H1 (cell line): ENCODE results near the gene SLC4A11. TPM values are rescaled to one million over a fixed set of nuclear protein-coding genes. Genes with fewer than 3 reads are reported as not detected.

ENCODE experiments used
- CTCF ChIA-PET: fragments of 300-600 bp; sonication (Branson Sonifier 250); formaldehyde crosslinking; loops from one replicate; lab custom pipeline; 2021; ENCODE audit not compliant: partially characterized antibody; lab: Charles Lee
- POLR2A ChIA-PET: fragments of 300-600 bp; sonication (Branson Sonifier 250); formaldehyde crosslinking; loops from one replicate; lab custom pipeline; 2021; ENCODE audit warnings: inconsistent platforms; ENCODE audit not compliant: partially characterized antibody; lab: Charles Lee
- DNase-seq, 2 experiments: peaks; one replicate each; pipeline versions ENCODE4 v3.0.0 to v3.0.0-alpha.2; 2010 to 2022; ENCODE audit warnings: low spot score in 2 of 2, low read depth in 1 of 2, mixed read lengths in 1 of 2
- FAIRE-seq: peaks from 2 replicates; lab custom pipeline; 2011; peaks lifted over from hg19 to GRCh38; lab: Jason Lieb, UNC
- H2AFZ ChIP-seq: 2 replicates; pipeline ENCODE4 v1.8.1; 2012; ENCODE audit warnings: low read length, inconsistent platforms
- H2AK5ac ChIP-seq: 2 replicates; pipeline ENCODE4 v1.6.1; 2013; ENCODE audit warnings: low read depth, low read length
- H2BK120ac ChIP-seq: replicated peaks from 2 replicates; pipeline ENCODE3; 2013; ENCODE audit warnings: low read depth, low read length, inconsistent platforms
- H2BK12ac ChIP-seq: 2 replicates; pipeline ENCODE4 v1.6.1; 2013; ENCODE audit warnings: low read depth, low read length
- H2BK15ac ChIP-seq: 2 replicates; pipeline ENCODE4 v1.6.1; 2013; ENCODE audit warnings: low read length
- H2BK20ac ChIP-seq: 2 replicates; pipeline ENCODE4 v1.6.1; 2013; ENCODE audit warnings: low read length
- H2BK5ac ChIP-seq: 2 replicates; pipeline ENCODE4 v1.6.1; 2013; ENCODE audit warnings: low read depth, low read length
- H3K14ac ChIP-seq: 2 replicates; pipeline ENCODE4 v1.6.1; 2013; ENCODE audit warnings: inconsistent platforms; ENCODE audit not compliant: insufficient read length
- H3K18ac ChIP-seq: 2 replicates; pipeline ENCODE4 v1.6.1; 2013; ENCODE audit warnings: low read length; ENCODE audit errors: extremely low read depth
- H3K23ac ChIP-seq: 2 replicates; pipeline ENCODE4 v1.6.1; 2013; ENCODE audit warnings: inconsistent platforms; ENCODE audit not compliant: insufficient read length
- H3K23me2 ChIP-seq: 2 replicates; pipeline ENCODE4 v1.6.1; 2013; ENCODE audit warnings: low read depth, low read length
- H3K27ac ChIP-seq: 2 replicates; pipeline ENCODE4 v1.6.1; 2011; ENCODE audit warnings: low read depth, low read length, inconsistent platforms
- H3K27me3 ChIP-seq, 4 experiments: replicated peaks in 1 of 4; 1 replicate in 1 of 4; 2 replicates in 3 of 4; pipeline versions ENCODE4 v1.6.1 to v1.8.1; 2011 to 2013; ENCODE audit warnings: low read length in 3 of 4, mild to moderate bottlenecking in 3 of 4, inconsistent platforms in 2 of 4, mixed read lengths in 2 of 4, moderate library complexity in 1 of 4; ENCODE audit not compliant: control insufficient read depth in 3 of 4, insufficient read depth in 3 of 4; ENCODE audit errors: extremely low read depth in 1 of 4
- H3K36me3 ChIP-seq, 4 experiments: 2 replicates each; pipeline versions ENCODE4 v1.6.1 to v1.8.1; 2011 to 2013; ENCODE audit warnings: mild to moderate bottlenecking in 4 of 4, low read length in 3 of 4, moderate library complexity in 2 of 4, control low read depth in 1 of 4, inconsistent platforms in 1 of 4; ENCODE audit not compliant: insufficient read depth in 4 of 4, control insufficient read depth in 2 of 4
- H3K4ac ChIP-seq: replicated peaks from 2 replicates; pipeline ENCODE3; 2013; ENCODE audit warnings: low read length, low read depth, mixed read lengths, inconsistent platforms; ENCODE audit not compliant: insufficient read length
- H3K4me1 ChIP-seq, 4 experiments: replicated peaks in 1 of 4; 1 replicate in 1 of 4; 2 replicates in 3 of 4; pipeline versions ENCODE4 v1.6.1 to v1.8.1; 2011 to 2013; ENCODE audit warnings: low read length in 3 of 4, inconsistent platforms in 2 of 4, mixed read lengths in 1 of 4; ENCODE audit not compliant: insufficient read depth in 4 of 4, control insufficient read depth in 3 of 4
- H3K4me2 ChIP-seq, 2 experiments: 2 replicates each; pipeline versions ENCODE4 v1.6.1 to v1.8.1; 2011 to 2013; ENCODE audit warnings: low read depth in 2 of 2, low read length in 2 of 2, control low read depth in 1 of 2, inconsistent platforms in 1 of 2, mild to moderate bottlenecking in 1 of 2; ENCODE audit not compliant: insufficient read depth in 1 of 2
- H3K4me3 ChIP-seq, 4 experiments: fragments of 200-600, 300-600 bp in 1 of 4; sonication (generic), shearing (Covaris generic), sonication (Bioruptor Twin) in 1 of 4; 2 replicates each; pipeline versions ENCODE4 v1.5.1 to v1.8.1; 2011 to 2016; ENCODE audit warnings: low read length in 4 of 4, low read depth in 3 of 4, control low read depth in 2 of 4, inconsistent platforms in 2 of 4, mild to moderate bottlenecking in 2 of 4, mixed read lengths in 1 of 4, moderate library complexity in 1 of 4; ENCODE audit not compliant: insufficient read depth in 2 of 4; ENCODE audit errors: extremely low read depth in 1 of 4
- H3K56ac ChIP-seq: replicated peaks from 2 replicates; pipeline ENCODE3; 2013; ENCODE audit warnings: low read depth, mild to moderate bottlenecking, mixed read lengths, low read length, inconsistent platforms; ENCODE audit not compliant: insufficient read length
- H3K79me1 ChIP-seq: 2 replicates; pipeline ENCODE4 v1.6.1; 2013; ENCODE audit warnings: low read depth, low read length, control low read depth
- H3K79me2 ChIP-seq, 2 experiments: 2 replicates each; pipeline versions ENCODE4 v1.6.1 to v1.8.1; 2012 to 2013; ENCODE audit warnings: low read length in 2 of 2, mild to moderate bottlenecking in 2 of 2, inconsistent platforms in 1 of 2; ENCODE audit not compliant: insufficient read depth in 2 of 2, control insufficient read depth in 1 of 2
- H3K9ac ChIP-seq, 4 experiments: replicated peaks in 1 of 4; 1 replicate in 1 of 4; 2 replicates in 3 of 4; pipeline versions ENCODE4 v1.6.1 to v1.8.1; 2011 to 2013; ENCODE audit warnings: low read depth in 3 of 4, low read length in 3 of 4, control low read depth in 2 of 4, mild to moderate bottlenecking in 2 of 4, moderate library complexity in 2 of 4, inconsistent platforms in 1 of 4; ENCODE audit errors: extremely low read depth in 1 of 4
- H3K9me3 ChIP-seq, 2 experiments: 2 replicates each; pipeline versions ENCODE4 v1.6.1 to v1.8.1; 2012 to 2013; ENCODE audit warnings: mild to moderate bottlenecking in 2 of 2, moderate library complexity in 2 of 2, control low read depth in 1 of 2, inconsistent platforms in 1 of 2, low read depth in 1 of 2, low read length in 1 of 2, mixed read lengths in 1 of 2; ENCODE audit not compliant: insufficient read depth in 2 of 2
- H4K20me1 ChIP-seq, 2 experiments: replicated peaks in 1 of 2; 2 replicates each; pipeline versions ENCODE3 to v1.8.1; 2011 to 2013; ENCODE audit warnings: inconsistent platforms in 2 of 2, low read length in 2 of 2, mild to moderate bottlenecking in 1 of 2; ENCODE audit not compliant: insufficient read depth in 2 of 2, control insufficient read depth in 1 of 2
- H4K5ac ChIP-seq: 2 replicates; pipeline ENCODE4 v1.6.1; 2013; ENCODE audit warnings: low read length, low read depth, mixed read lengths, inconsistent platforms; ENCODE audit not compliant: insufficient read length
- H4K8ac ChIP-seq: 2 replicates; pipeline ENCODE4 v1.8.0; 2013; ENCODE audit warnings: mild to moderate bottlenecking, moderate library complexity, low read length, inconsistent platforms; ENCODE audit not compliant: insufficient read depth; ENCODE audit errors: extremely low read depth
- H4K91ac ChIP-seq: replicated peaks from 2 replicates; pipeline ENCODE3; 2013; ENCODE audit warnings: low read length, mixed read lengths, inconsistent platforms; ENCODE audit not compliant: insufficient read length
- JUN ChIP-seq: IDR thresholded peaks from 2 replicates; pipeline ENCODE4 v1.6.1; 2011; ENCODE audit warnings: low read depth, mild to moderate bottlenecking, improper control_type of control experiment, low read length
- TEAD4 ChIP-seq: IDR thresholded peaks from 2 replicates; pipeline ENCODE4 v1.6.1; 2012; ENCODE audit warnings: low read depth, low read length, inconsistent platforms, mixed read lengths
- WGBS, 2 experiments: shearing (Covaris generic) in 1 of 2; methylation state at CpG; one replicate each; pipeline versions ENCODE4 v1.1.6 to v1.1.7; 2013 to 2015; ENCODE audit warnings: low lambda C conversion rate in 2 of 2, mixed read lengths in 2 of 2, inconsistent platforms in 1 of 2, low coverage in 1 of 2, missing lambda C conversion rate in 1 of 2; ENCODE audit not compliant: insufficient replicate concordance in 2 of 2, insufficient coverage in 1 of 2, insufficient read length in 1 of 2; ENCODE audit errors: extremely low coverage in 1 of 2, missing lambda C conversion rate in 1 of 2; 5-methylcytosine and 5-hydroxymethylcytosine counted together
- polyA plus RNA-seq, 7 experiments: library from polyadenylated mRNA; depleted of rRNA in 3 of 7; stranded (reverse) in 5 of 7; unstranded in 2 of 7; fragments of >200 nt in 5 of 7; fragments of 200-250 nt in 2 of 7; gene quantifications; 1 replicate in 5 of 7; 2 replicates in 1 of 7; 4 replicates in 1 of 7; pipeline versions ENCODE4 v1.2.1 to v1.2.3, GENCODE V29; 2011 to 2013; ENCODE audit warnings: missing spikeins in 2 of 7, mixed read lengths in 2 of 7
- total RNA-seq: library from RNA; stranded (reverse); fragmentation: NEBNext Ultra II Directional; extraction: Animal tissue kit (Norgen Biotek cat#: 25700); gene quantifications from 2 replicates; pipeline ENCODE4 v1.2.1, GENCODE V29; 2021

SLC4A11 gene
- total and polyA plus RNA-seq, 2 of the 8 experiments (the other 6 are each of a cell fraction or from before 2014, with no cell fraction given) = 11.9 to 32.3 TPM

- no peaks in the 10 kb centered on the region for H3K23me2 ChIP-seq
- H4K8ac ChIP-seq = no peak overlapping the region
- no peaks in the 10 kb centered on the region for H3K27me3 ChIP-seq
- no peak overlapping the region for H2BK120ac ChIP-seq
- peaks cover 0 to 8% (median 5%) of the 10 kb centered on the region in 4 experiments; a peak in 1 of 7 replicates for H3K4me1 ChIP-seq
- peak in 1 of 2 experiments; percentile 10 for DNase-seq
- no peak overlapping the region for H3K4me3 ChIP-seq
- H4K5ac ChIP-seq = no peak overlapping the region
- POLR2A ChIA-PET = interaction anchor here (0.7 kb wide), 1 partner anchor 38 kb away, joined by 3 read pairs; no protein-coding TSS in a partner anchor
- H3K9me3 ChIP-seq = no peaks in the 10 kb centered on the region
- no peak overlapping the region; the same call in 1 of the 2 replicates for H3K27ac ChIP-seq
- CTCF ChIA-PET = interaction anchor here (0.6 to 2.3 kb wide), 12 partner anchors 10 to 393 kb away, joined by 3 to 14 read pairs (median 4); partner anchors contain the start of genes FASTKD5 and UBOX5
- no peaks in the 10 kb centered on the region for H3K36me3 ChIP-seq
- FAIRE-seq = peak; percentile 79
- H2BK5ac ChIP-seq = no peak overlapping the region
- H3K56ac ChIP-seq = no peak overlapping the region
- no peaks in the 10 kb centered on the region for H3K79me1 ChIP-seq
- H2BK20ac ChIP-seq = no peak overlapping the region
- no peak overlapping the region for H3K14ac ChIP-seq
- H2AFZ ChIP-seq = no peak overlapping the region
- H2BK12ac ChIP-seq = peak overlapping the region; percentile 12
- H3K9ac ChIP-seq = no peak overlapping the region
- 79% methylated on average over 6 of the region's 6 CpGs; no CpG with 5 or more reads in 1 of the 2 experiments for WGBS, 2 experiments
- no peak overlapping the region for H3K4me2 ChIP-seq
- H4K20me1 ChIP-seq = no peaks in the 10 kb centered on the region
- no peak overlapping the region for H2BK15ac ChIP-seq
- no peak overlapping the region for H3K23ac ChIP-seq
- H3K79me2 ChIP-seq = no peaks in the 10 kb centered on the region
- peak; percentile 91 for TF ChIP-seq TEAD4
- no peak for TF ChIP-seq JUN
- no peak overlapping the region for H3K18ac ChIP-seq
- no peak overlapping the region for H3K4ac ChIP-seq
- H4K91ac ChIP-seq = no peak overlapping the region
- no peak overlapping the region for H2AK5ac ChIP-seq
These were observed 43.6 kb upstream of the SLC4A11 start for GRCh38 chr20:3282271-3283221.
